SU-DHL-6 (cell line): ENCODE data around the gene RANBP3.

ENCODE experiments used
- H2AFZ ChIP-seq: fragments of 200-600 bp; sonication (generic); 2 replicates; pipeline ENCODE4 v1.6.1; 2014; ENCODE audit warnings: low read depth, mild to moderate bottlenecking, moderate library complexity, mixed read lengths, antibody characterized with exemption, low read length; ENCODE audit not compliant: severe bottlenecking
- H3F3A ChIP-seq: fragments of 200-600 bp; shearing (Covaris generic); 2 replicates; pipeline ENCODE4 v1.6.0; 2016; ENCODE audit warnings: antibody characterized with exemption, mild to moderate bottlenecking; ENCODE audit not compliant: insufficient read depth
- H3K27ac ChIP-seq: fragments of 200-600 bp; sonication (generic); 2 replicates; pipeline ENCODE4 v1.5.1; 2016; ENCODE audit warnings: low read depth, mild to moderate bottlenecking, low read length, moderate library complexity, mixed read lengths
- H3K27me3 ChIP-seq: fragments of 200-600 bp; sonication (generic), shearing (Covaris generic); 2 replicates; pipeline ENCODE4 v1.6.0; 2014; ENCODE audit warnings: mild to moderate bottlenecking, low read length
- H3K36me3 ChIP-seq: fragments of 200-600 bp; sonication (generic); 2 replicates; pipeline ENCODE4 v1.6.1; 2014; ENCODE audit warnings: mild to moderate bottlenecking, low read length, mixed read lengths
- H3K4me2 ChIP-seq: fragments of 300-600, 200-600 bp; shearing (Covaris generic), sonication (generic); 2 replicates; pipeline ENCODE4 v1.6.0; 2014; ENCODE audit warnings: low read length, low read depth, mild to moderate bottlenecking; ENCODE audit not compliant: poor library complexity, severe bottlenecking
- H3K4me3 ChIP-seq: fragments of 200-600 bp; sonication (generic); 2 replicates; pipeline ENCODE4 v1.5.1; 2014; ENCODE audit warnings: antibody characterized with exemption, low read length, mild to moderate bottlenecking, mixed read lengths; ENCODE audit not compliant: insufficient read depth, poor library complexity, severe bottlenecking
- H3K79me2 ChIP-seq: fragments of 200-600 bp; sonication (generic); 2 replicates; pipeline ENCODE4 v1.6.1; 2014; ENCODE audit warnings: mild to moderate bottlenecking, low read length, moderate library complexity; ENCODE audit not compliant: insufficient read depth
- H3K9ac ChIP-seq: fragments of 200-600 bp; sonication (generic); 2 replicates; pipeline ENCODE4 v1.7.0; 2014; ENCODE audit warnings: mild to moderate bottlenecking, low read length
- H3K9me2 ChIP-seq: fragments of 200-600 bp; sonication (generic); replicated peaks from 2 replicates; pipeline ENCODE4 v1.6.1; 2014; ENCODE audit warnings: low read length; ENCODE audit not compliant: insufficient read depth
- H3K9me3 ChIP-seq: fragments of 200-600 bp; sonication (generic); 2 replicates; pipeline ENCODE4 v1.6.1; 2014; ENCODE audit warnings: low read length, mixed read lengths; ENCODE audit not compliant: insufficient read depth
- H4K20me1 ChIP-seq: fragments of 200-600 bp; sonication (generic); 2 replicates; pipeline ENCODE4 v1.6.1; 2014; ENCODE audit warnings: low read depth, mild to moderate bottlenecking, antibody characterized with exemption, low read length, moderate library complexity, mixed read lengths
- EZH2phosphoT487 ChIP-seq: fragments of 200-600 bp; sonication (generic), shearing (Covaris generic); conservative IDR thresholded peaks from 2 replicates; pipeline ENCODE4 v1.6.1; 2018; ENCODE audit warnings: mild to moderate bottlenecking, antibody characterized with exemption, low read length, moderate library complexity, mixed read lengths
- TF ChIP-seq, protein P1 (sequence below): fragments of 200-600 bp; sonication (generic); IDR thresholded peaks from one replicate; pipeline ENCODE4 v1.5.1; 2017; ENCODE audit warnings: antibody characterized with exemption, mild to moderate bottlenecking, low read length, moderate library complexity; ENCODE audit not compliant: insufficient read depth, poor library complexity, severe bottlenecking

Gene RANBP3

DNA sequence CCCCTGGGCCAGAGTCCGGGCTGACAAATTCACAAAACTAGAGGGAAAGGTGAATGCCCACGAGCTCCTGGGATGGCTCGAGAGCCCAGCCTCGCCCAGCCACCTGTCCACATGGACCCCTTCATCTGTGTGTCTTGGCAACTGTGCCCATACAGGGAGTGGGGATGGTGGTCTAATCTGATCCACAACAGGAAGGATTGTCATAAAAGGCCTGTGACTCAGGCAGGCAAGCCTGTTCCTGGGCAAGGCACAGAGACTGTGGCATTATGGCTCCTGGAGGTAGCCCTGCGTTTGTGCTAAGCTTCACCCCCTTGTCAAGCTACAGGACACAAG is 43.9 kb downstream of the RANBP3 start:
- Histone ChIP-seq H3K4me2 (no peak overlapping the region), H3K27me3 (no peaks in the 10 kb centered on the region), H3F3A (no peaks in the 10 kb centered on the region), H4K20me1 (no peaks in the 10 kb centered on the region), H2AFZ (no peak overlapping the region), H3K36me3 (no peaks in the 10 kb centered on the region), H3K27ac (no peak overlapping the region), H3K4me3 (no peak overlapping the region), H3K9me3 (no peaks in the 10 kb centered on the region), H3K9ac (no peak overlapping the region), H3K9me2 (no peaks in the 10 kb centered on the region), H3K79me2 (no peaks in the 10 kb centered on the region; the same call in 1 of the 2 replicates)
- TF ChIP-seq EZH2phosphoT487 = no peak
- TF ChIP-seq, protein P1, sequence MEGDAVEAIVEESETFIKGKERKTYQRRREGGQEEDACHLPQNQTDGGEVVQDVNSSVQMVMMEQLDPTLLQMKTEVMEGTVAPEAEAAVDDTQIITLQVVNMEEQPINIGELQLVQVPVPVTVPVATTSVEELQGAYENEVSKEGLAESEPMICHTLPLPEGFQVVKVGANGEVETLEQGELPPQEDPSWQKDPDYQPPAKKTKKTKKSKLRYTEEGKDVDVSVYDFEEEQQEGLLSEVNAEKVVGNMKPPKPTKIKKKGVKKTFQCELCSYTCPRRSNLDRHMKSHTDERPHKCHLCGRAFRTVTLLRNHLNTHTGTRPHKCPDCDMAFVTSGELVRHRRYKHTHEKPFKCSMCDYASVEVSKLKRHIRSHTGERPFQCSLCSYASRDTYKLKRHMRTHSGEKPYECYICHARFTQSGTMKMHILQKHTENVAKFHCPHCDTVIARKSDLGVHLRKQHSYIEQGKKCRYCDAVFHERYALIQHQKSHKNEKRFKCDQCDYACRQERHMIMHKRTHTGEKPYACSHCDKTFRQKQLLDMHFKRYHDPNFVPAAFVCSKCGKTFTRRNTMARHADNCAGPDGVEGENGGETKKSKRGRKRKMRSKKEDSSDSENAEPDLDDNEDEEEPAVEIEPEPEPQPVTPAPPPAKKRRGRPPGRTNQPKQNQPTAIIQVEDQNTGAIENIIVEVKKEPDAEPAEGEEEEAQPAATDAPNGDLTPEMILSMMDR = no peak

DNA sequence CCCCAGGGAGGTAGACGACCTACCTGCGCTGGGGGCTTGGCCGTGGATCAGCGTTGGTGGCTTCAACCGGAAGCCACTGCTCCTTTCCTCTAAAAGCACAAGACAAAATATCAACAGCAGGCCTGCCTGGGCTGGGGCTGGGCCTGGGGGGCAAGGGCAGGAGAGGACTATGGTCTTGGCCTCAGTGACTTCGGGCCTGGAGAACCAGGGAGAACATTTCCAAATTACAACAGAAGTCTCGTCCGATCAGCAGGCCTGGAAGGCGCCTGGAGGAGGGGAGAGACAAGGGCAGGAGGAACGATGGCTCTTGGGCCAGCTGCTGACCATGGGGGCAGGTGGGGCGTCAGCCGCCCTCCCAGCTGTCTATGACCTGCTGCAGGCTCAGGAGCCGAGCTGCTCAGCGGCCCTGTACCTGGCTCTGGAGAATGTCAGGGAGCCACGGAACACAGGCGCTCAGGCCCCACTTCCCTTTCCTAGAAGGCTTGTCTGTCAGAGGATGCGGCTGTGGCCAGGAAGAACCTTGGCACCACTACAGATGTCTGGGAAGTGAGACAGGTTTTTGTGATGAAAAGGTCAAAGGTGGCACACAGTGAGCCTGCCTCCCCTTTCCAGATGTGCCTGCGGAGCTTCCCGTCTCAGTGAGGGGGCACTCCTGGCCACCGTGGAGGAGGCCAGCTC is 44.4 kb downstream of the RANBP3 start:
- Histone ChIP-seq H3K27me3 (no peaks in the 10 kb centered on the region), H3K9ac (no peak overlapping the region), H3K79me2 (no peaks in the 10 kb centered on the region; the same call in 1 of the 2 replicates), H2AFZ (no peak overlapping the region), H4K20me1 (no peaks in the 10 kb centered on the region), H3F3A (no peaks in the 10 kb centered on the region), H3K4me3 (no peak overlapping the region), H3K36me3 (no peaks in the 10 kb centered on the region), H3K9me3 (no peaks in the 10 kb centered on the region), H3K27ac (no peak overlapping the region), H3K9me2 (no peaks in the 10 kb centered on the region), H3K4me2 (no peak overlapping the region)
- TF ChIP-seq EZH2phosphoT487 = no peak
- TF ChIP-seq, protein P1 = no peak

DNA sequence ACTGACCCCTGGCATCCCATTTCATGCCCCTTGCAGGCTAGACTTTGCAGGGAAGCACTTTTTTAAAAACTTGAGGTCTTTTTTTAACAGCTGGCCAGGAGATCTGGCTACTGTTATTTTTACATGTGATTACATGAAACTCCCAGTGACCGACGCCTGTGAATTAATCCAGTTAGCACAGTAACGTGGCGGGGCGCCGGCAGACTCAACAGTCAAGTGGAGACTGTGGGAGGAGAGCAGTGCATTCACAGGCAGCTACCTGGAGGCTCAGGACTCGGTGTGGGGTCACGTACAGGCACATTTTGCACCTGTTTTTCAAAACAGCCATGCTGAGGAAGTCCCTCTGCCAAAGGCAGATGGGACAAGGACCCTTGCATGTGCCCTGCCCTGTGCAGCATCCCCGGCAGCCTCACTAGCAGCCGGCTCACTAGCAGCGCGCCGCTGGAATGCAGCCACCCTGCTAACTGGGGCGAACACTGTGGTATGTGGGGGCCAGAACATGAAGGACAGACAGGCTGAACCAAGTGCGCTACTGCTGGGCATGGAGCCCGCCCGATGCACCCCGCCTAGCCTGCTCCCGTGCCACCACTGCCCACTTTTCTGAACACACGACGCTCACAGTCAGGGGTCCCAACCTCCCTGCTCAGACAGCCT is 45.2 kb downstream of the RANBP3 start:
- Histone ChIP-seq H2AFZ (no peak overlapping the region), H4K20me1 (no peaks in the 10 kb centered on the region), H3K9ac (no peak overlapping the region), H3K4me3 (no peak overlapping the region), H3K4me2 (no peak overlapping the region), H3F3A (no peaks in the 10 kb centered on the region), H3K27me3 (no peaks in the 10 kb centered on the region), H3K36me3 (no peaks in the 10 kb centered on the region), H3K27ac (no peak overlapping the region), H3K79me2 (no peaks in the 10 kb centered on the region; the same call in 1 of the 2 replicates), H3K9me2 (no peaks in the 10 kb centered on the region), H3K9me3 (no peaks in the 10 kb centered on the region)
- no peak for TF ChIP-seq EZH2phosphoT487
- TF ChIP-seq, protein P1 = no peak
